IMR-90 (cell line): ENCODE results near the gene ATF4. TPM values are rescaled to one million over a fixed set of nuclear protein-coding genes. Genes with fewer than 3 reads are reported as not detected.
A peak's percentile ranks its signal among the peaks of the same experiment; 100 is the strongest.

Experiments
- ATAC-seq: fragments of 200-7000 bp; cut with Tn5 transposase; 2 replicates; pipeline ENCODE4 v1.9.1; 2020; ENCODE audit warnings: low read depth, mild to moderate bottlenecking, moderate library complexity
- BruUV-seq: library from RNA; stranded (reverse); fragments of 400-500 nt; replicated peaks from 2 replicates; lab custom pipeline; 2021; lab: Mats Ljungman, UMichigan
- CTCF ChIA-PET: fragments of 300-600 bp; formaldehyde crosslinking; extraction: SDS; loops from one replicate; lab custom pipeline; 2021; ENCODE audit warnings: antibody characterized with exemption; lab: Yijun Ruan, JAX
- POLR2A ChIA-PET: fragments of 300-600 bp; sonication (Branson Sonifier 250); formaldehyde crosslinking; loops from one replicate; lab custom pipeline; 2022; ENCODE audit warnings: antibody characterized with exemption; ENCODE audit not compliant: unreplicated experiment; lab: Charles Lee
- DNase-seq: peaks from one replicate; pipeline ENCODE4 v3.0.0; 2013
- H2AFZ ChIP-seq: replicated peaks from 2 replicates; pipeline ENCODE3; 2013; ENCODE audit warnings: low read length, mild to moderate bottlenecking; ENCODE audit not compliant: poor library complexity
- H2AK5ac ChIP-seq: 2 replicates; pipeline ENCODE4 v1.6.1; 2013; ENCODE audit warnings: low read depth, low read length, inconsistent platforms
- H2AK9ac ChIP-seq: replicated peaks from 2 replicates; pipeline ENCODE3; 2013; ENCODE audit warnings: mild to moderate bottlenecking, low read depth, low read length, moderate library complexity; ENCODE audit not compliant: poor library complexity
- H2BK120ac ChIP-seq: 2 replicates; pipeline ENCODE4 v1.6.1; 2013; ENCODE audit warnings: low read depth, low read length, inconsistent platforms
- H2BK15ac ChIP-seq: 3 replicates; pipeline ENCODE4 v1.6.1; 2013; ENCODE audit warnings: low read depth, low read length, inconsistent platforms
- H2BK20ac ChIP-seq: 2 replicates; pipeline ENCODE4 v1.6.1; 2013; ENCODE audit warnings: low read depth, mild to moderate bottlenecking, inconsistent platforms, low read length, moderate library complexity
- H2BK5ac ChIP-seq: 2 replicates; pipeline ENCODE4 v1.6.1; 2013; ENCODE audit warnings: mild to moderate bottlenecking, low read depth, low read length, inconsistent platforms; ENCODE audit not compliant: poor library complexity, severe bottlenecking
- H3K14ac ChIP-seq: replicated peaks from 2 replicates; pipeline ENCODE4 v1.6.1; 2013; ENCODE audit warnings: low read depth, low read length, inconsistent platforms
- H3K18ac ChIP-seq: 2 replicates; pipeline ENCODE4 v1.6.1; 2013; ENCODE audit warnings: low read depth, low read length, control low read depth
- H3K23ac ChIP-seq: 2 replicates; pipeline ENCODE4 v1.6.1; 2013; ENCODE audit warnings: low read depth, low read length, inconsistent platforms
- H3K27ac ChIP-seq: 2 replicates; pipeline ENCODE4 v1.5.1; 2013; ENCODE audit warnings: mild to moderate bottlenecking, control low read depth, low read length; ENCODE audit not compliant: insufficient read depth
- H3K27me3 ChIP-seq: 2 replicates; pipeline ENCODE4 v1.6.1; 2013; ENCODE audit warnings: low read length; ENCODE audit not compliant: control insufficient read depth, insufficient read depth
- H3K36me3 ChIP-seq: 2 replicates; pipeline ENCODE4 v1.6.1; 2013; ENCODE audit warnings: low read length, mixed read lengths; ENCODE audit not compliant: control insufficient read depth, insufficient read depth
- H3K4ac ChIP-seq: 2 replicates; pipeline ENCODE4 v1.6.1; 2013; ENCODE audit warnings: low read depth, low read length, inconsistent platforms
- H3K4me1 ChIP-seq: 2 replicates; pipeline ENCODE4 v1.6.1; 2013; ENCODE audit warnings: low read length, mixed read lengths; ENCODE audit not compliant: control insufficient read depth, insufficient read depth
- H3K4me2 ChIP-seq: 2 replicates; pipeline ENCODE4 v1.6.1; 2013; ENCODE audit warnings: low read depth, mild to moderate bottlenecking, control low read depth, low read length, moderate library complexity
- H3K4me3 ChIP-seq: 2 replicates; pipeline ENCODE4 v1.5.1; 2013; ENCODE audit warnings: low read depth, mild to moderate bottlenecking, control low read depth, low read length, moderate library complexity; ENCODE audit not compliant: insufficient read depth
- H3K56ac ChIP-seq: 2 replicates; pipeline ENCODE4 v1.6.1; 2013; ENCODE audit warnings: low read length, inconsistent platforms; ENCODE audit not compliant: insufficient read depth; ENCODE audit errors: extremely low read depth
- H3K79me1 ChIP-seq, 2 experiments: 2 replicates each; pipeline ENCODE4 v1.6.1; 2013; ENCODE audit warnings: low read length in 2 of 2, inconsistent platforms in 1 of 2, low read depth in 1 of 2
- H3K9ac ChIP-seq: 2 replicates; pipeline ENCODE4 v1.6.1; 2013; ENCODE audit warnings: low read depth, low read length, control low read depth
- H3K9me1 ChIP-seq: 2 replicates; pipeline ENCODE4 v1.6.1; 2013; ENCODE audit warnings: low read length, inconsistent platforms; ENCODE audit not compliant: insufficient read depth
- H3K9me3 ChIP-seq: 2 replicates; pipeline ENCODE4 v1.6.1; 2013; ENCODE audit warnings: low read length; ENCODE audit not compliant: control insufficient read depth, insufficient read depth
- H4K20me1 ChIP-seq: 2 replicates; pipeline ENCODE4 v1.6.1; 2013; ENCODE audit warnings: low read length, inconsistent platforms; ENCODE audit not compliant: insufficient read depth
- H4K5ac ChIP-seq: 2 replicates; pipeline ENCODE4 v1.6.1; 2013; ENCODE audit warnings: mild to moderate bottlenecking, low read depth, low read length, control low read depth
- H4K8ac ChIP-seq, 2 experiments: 2 replicates each; pipeline ENCODE4 v1.6.1; 2013; ENCODE audit warnings: low read depth in 2 of 2, low read length in 2 of 2, control low read depth in 1 of 2, inconsistent platforms in 1 of 2
- H4K91ac ChIP-seq: 2 replicates; pipeline ENCODE4 v1.6.1; 2013; ENCODE audit warnings: low read depth, low read length, inconsistent platforms; ENCODE audit not compliant: insufficient read depth
- CEBPB ChIP-seq: IDR thresholded peaks from 2 replicates; pipeline ENCODE4 v1.6.1; 2012; ENCODE audit warnings: low read depth, low read length, improper control_type of control experiment
- CHD1 ChIP-seq: IDR thresholded peaks from 2 replicates; pipeline ENCODE4 v1.6.1; 2012; ENCODE audit warnings: low read depth, low read length, improper control_type of control experiment
- NFE2L2 ChIP-seq: fragments of 150-350 bp; IDR thresholded peaks from 2 replicates; pipeline ENCODE4 v1.6.1; 2016; ENCODE audit warnings: low read depth, mild to moderate bottlenecking, low read length
- POLR2A ChIP-seq: IDR thresholded peaks from 2 replicates; pipeline ENCODE4 v1.6.1; 2012; ENCODE audit warnings: mild to moderate bottlenecking, low read depth, low read length
- SMC3 ChIP-seq: fragments of 150-350 bp; IDR thresholded peaks from 2 replicates; pipeline ENCODE4 v1.6.1; 2016; ENCODE audit warnings: low read depth, mild to moderate bottlenecking, antibody characterized with exemption, low read length, moderate library complexity
- WGBS, 2 experiments: methylation state at CpG; one replicate each; pipeline versions ENCODE4 v1.1.5 to v1.1.7; 2013; ENCODE audit warnings: missing lambda C conversion rate in 2 of 2; ENCODE audit not compliant: insufficient read length in 1 of 2; ENCODE audit errors: extremely low coverage in 2 of 2; 5-methylcytosine and 5-hydroxymethylcytosine counted together
- dilution Hi-C: fragments of 300-500 bp; cut with HindIII; formaldehyde crosslinking; loops from one replicate; pipeline ENCODE4 v1.14.3; 2018; ENCODE audit warnings: low sequenced_read_pairs; ENCODE audit not compliant: unreplicated experiment
- in situ Hi-C: fragments of 300-500 bp; cut with MboI; formaldehyde crosslinking; loops from 3 replicates; pipeline ENCODE4 v1.14.3; 2019; ENCODE audit warnings: low sequenced_read_pairs, inconsistent platforms, mixed read lengths
- intact Hi-C: fragments of 100-400 bp; cut with micrococcal nuclease; formaldehyde crosslinking; loops from 2 replicates; pipeline ENCODE4 v1.10.0; 2022
- polyA plus RNA-seq, 3 experiments: library from polyadenylated mRNA; depleted of rRNA; stranded (reverse); fragments of >200 nt; gene quantifications; 2 replicates each; pipeline ENCODE4 v1.2.3, GENCODE V29; 2012; ENCODE audit warnings: low replicate concordance in 1 of 3
- total RNA-seq: library from RNA; depleted of rRNA; stranded (reverse); fragments of >200 nt; gene quantifications from 2 replicates; pipeline ENCODE4 v1.2.3, GENCODE V29; 2012
- TF ChIP-seq, protein P1 (sequence below): fragments of 150-350 bp; IDR thresholded peaks from 2 replicates; pipeline ENCODE4 v1.6.1; 2017; ENCODE audit warnings: mild to moderate bottlenecking, antibody characterized with exemption, low read length, low read depth

Gene ATF4
- total and polyA plus RNA-seq, 2 of the 4 experiments (the other 2 are of a cell fraction): 148 to 662 TPM

DNA sequence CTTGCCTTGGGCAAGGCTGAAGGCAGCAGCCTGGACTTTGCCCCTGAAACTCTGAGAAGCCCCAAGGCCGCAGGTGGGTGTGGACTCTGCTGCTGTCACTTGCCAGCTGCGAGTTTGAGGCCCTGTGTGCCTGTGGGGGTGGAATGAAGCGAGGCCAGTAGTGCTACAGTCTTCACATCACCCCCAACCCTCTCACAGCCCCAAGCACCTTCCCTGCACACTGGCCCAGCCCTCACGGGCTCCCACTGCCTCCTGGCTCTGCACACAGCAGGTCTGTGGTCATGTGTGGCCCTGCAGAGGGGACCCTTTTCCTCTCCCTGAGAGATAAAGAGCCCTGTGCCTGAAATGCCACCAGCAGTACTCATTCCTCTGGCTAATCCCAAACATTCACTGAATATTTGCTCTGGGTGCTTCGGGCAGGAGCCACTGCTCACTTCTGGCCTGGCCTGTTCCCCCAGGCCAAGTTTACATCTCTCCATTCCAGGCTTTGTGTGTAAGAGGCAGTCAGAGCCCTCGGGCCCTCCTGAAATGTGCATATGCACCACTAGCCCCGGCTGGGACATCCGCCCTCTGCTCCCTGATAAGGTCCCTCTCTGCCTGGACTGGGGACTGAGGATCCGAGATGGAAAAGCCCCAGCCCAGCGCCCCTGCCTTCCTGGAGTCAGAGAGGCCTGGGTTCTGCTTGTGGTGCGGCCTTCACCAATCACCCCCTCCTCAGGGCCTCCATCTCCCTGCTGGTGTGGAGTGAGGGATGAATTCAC, 45.8 kb upstream of the ATF4 start (continued):
- TF ChIP-seq NFE2L2: no peak
- TF ChIP-seq CEBPB: no peak

DNA sequence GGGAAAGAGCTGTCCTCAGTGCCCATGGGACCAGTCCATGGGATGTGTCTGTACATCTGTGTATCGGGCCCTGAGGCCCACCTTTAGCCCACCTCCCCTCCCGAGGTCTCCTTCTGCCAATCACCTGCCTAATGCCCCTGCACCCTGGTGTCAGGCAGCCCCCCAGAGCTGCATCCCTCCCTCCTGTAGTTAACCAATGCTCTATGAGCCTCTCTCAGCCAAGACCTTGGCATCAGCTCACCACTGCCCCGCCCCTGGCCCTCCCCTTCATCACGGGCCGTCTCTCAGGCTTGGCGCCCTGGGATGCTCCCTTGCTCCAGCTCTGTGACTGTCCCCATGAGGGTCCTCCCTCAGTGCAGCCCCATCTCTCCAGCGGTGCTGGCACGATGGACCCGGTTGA, 45.0 kb upstream of the ATF4 start:
- Histone ChIP-seq H4K5ac (0 out of 2 replicates have a peak overlapping the region, but pooled peaks have one; percentile 13), H4K91ac (peak overlapping the region; percentile 25), H2BK5ac (no peak overlapping the region), H3K4me3 (no peak overlapping the region), H2AK5ac (peak overlapping the region; percentile 39; the same call in 1 of the 2 replicates), H3K27me3 (peaks cover 5% of the 10 kb centered on the region; the same call in 1 of the 2 replicates), H3K56ac (no peak overlapping the region), H3K4me1 (peaks cover 38% of the 10 kb centered on the region), H3K18ac (peak overlapping the region; percentile 30; the same call in 1 of the 2 replicates), H3K79me1 (no peaks in the 10 kb centered on the region), H3K36me3 (no peaks in the 10 kb centered on the region), H3K9me1 (peaks cover 26% of the 10 kb centered on the region), H4K20me1 (no peaks in the 10 kb centered on the region), H3K9me3 (no peaks in the 10 kb centered on the region), H2AK9ac (peak overlapping the region; percentile 17), H3K9ac (0 out of 2 replicates have a peak overlapping the region, but pooled peaks have one; percentile 5), H3K27ac (peak overlapping the region; percentile 71; the same call in 1 of the 2 replicates), H3K4ac (peak overlapping the region; percentile 29), H2BK20ac (no peak overlapping the region), H3K4me2 (no peak overlapping the region), H2BK120ac (0 out of 2 replicates have a peak overlapping the region, but pooled peaks have one; percentile 53), H4K8ac (no peak overlapping the region; a peak in 2 of 4 replicates), H3K23ac (no peak overlapping the region), H3K14ac (peak overlapping the region; percentile 1; the same call in 1 of the 2 replicates), H2BK15ac (no peak overlapping the region), H2AFZ (no peak overlapping the region)
- intact Hi-C loops (no loop called here), in situ Hi-C loops (no loop called here), dilution Hi-C loops (no loop called here)
- ChIA-PET POLR2A (interaction anchor here (0.6 to 1.3 kb wide), 3 partner anchors 26 to 1206 kb away, joined by 4 to 23 read pairs (median 11); partner anchors contain the start of gene MIEF1), CTCF (interaction anchor here (0.5 kb wide), 1 partner anchor 16 kb away, joined by 3 read pairs; no protein-coding TSS in a partner anchor)
- ATAC-seq (no peak), DNase-seq (no peak)
- WGBS, 2 experiments: 53% methylated on average over 3 of the region's 9 CpGs; no CpG with 5 or more reads in 1 of the 2 experiments
- no peak for TF ChIP-seq POLR2A
- TF ChIP-seq SMC3: no peak
- TF ChIP-seq CHD1: no peak
- TF ChIP-seq, protein P1, sequence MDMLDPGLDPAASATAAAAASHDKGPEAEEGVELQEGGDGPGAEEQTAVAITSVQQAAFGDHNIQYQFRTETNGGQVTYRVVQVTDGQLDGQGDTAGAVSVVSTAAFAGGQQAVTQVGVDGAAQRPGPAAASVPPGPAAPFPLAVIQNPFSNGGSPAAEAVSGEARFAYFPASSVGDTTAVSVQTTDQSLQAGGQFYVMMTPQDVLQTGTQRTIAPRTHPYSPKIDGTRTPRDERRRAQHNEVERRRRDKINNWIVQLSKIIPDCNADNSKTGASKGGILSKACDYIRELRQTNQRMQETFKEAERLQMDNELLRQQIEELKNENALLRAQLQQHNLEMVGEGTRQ: no peak
- no peak for TF ChIP-seq NFE2L2
- BruUV-seq: no TSS peak
